Adipose tissue (tissue), 3 donors: ENCODE results near the gene IL1RAPL2. TPM values are rescaled to one million over a fixed set of nuclear protein-coding genes. Genes with fewer than 3 reads are reported as not detected.
"Not testable (repeated sequence)": the region's sequence is repeated elsewhere in the genome, so short reads cannot be mapped to it uniquely, and the experiment has no call there.

ENCODE experiments used
- H3K27ac ChIP-seq: one replicate; pipeline ENCODE4 v1.5.1; 2013; ENCODE audit warnings: low read depth, low read length
- WGBS, 3 donors: extraction: QIAGEN DNeasy Blood & Tissue Kit; methylation state at CpG; one replicate each; pipeline ENCODE4 v1.1.7; 2013; 5-methylcytosine and 5-hydroxymethylcytosine counted together
- polyA plus RNA-seq, 3 donors: library from polyadenylated mRNA; stranded (reverse); fragments of 200-250 nt; gene quantifications; one replicate each; pipeline ENCODE4 v1.2.3, GENCODE V29; 2013
- donor health status: healthy with polysubstance abuse.
- donor health status: Bipolar disorder and iron deficiency.
- donor health status: healthy.

The IL1RAPL2 gene
- polyA plus RNA-seq, 3 donors = not detected

DNA sequence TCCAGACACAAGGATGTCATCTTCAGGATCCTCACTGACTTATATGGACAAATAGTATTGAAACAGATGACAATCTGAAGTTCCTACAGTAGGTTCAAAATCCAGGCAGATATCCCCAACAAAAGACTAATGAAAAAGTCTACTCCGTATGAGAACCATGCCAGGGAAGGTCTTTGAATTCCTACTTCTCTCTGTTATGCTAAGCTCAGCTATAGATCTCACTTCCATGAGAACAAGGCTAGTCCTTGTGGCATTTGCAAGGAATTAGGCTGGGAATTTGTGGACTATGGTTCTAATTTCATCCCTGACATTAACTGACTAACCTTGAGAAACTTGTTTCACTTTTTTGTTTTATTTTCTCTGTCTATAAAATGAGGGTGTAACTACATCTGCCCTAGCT lies 229.8 kb downstream of the IL1RAPL2 start:
- 26 to 33% (median 31%) methylated on average over 1 of the region's 1 CpG for WGBS, 3 donors

DNA sequence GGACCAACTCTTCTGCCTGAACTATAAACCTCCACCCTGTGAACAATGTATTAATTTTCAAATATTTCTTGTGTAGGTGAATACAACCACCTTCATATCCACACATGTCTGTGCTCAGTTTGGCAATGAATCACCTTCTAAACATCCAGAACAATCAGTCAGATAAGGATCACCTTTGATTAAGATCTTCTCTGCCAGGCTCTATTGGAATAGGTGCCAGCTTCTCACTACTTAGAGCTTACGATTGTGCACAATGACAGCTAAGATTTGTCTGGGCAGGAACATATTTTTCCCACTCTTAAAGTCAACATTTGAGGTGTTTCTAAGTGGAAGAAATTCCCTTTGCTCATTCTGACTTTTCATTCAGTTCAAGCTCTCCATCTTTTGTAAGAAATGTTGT lies 237.2 kb downstream of the IL1RAPL2 start:
- 61 to 81% (median 74%) methylated on average over 1 of the region's 1 CpG for WGBS, 3 donors
- no peak overlapping the region for H3K27ac ChIP-seq

More for the DNA sequence above, 229.8 kb downstream of the IL1RAPL2 start:
- H3K27ac ChIP-seq = no peak overlapping the region

DNA sequence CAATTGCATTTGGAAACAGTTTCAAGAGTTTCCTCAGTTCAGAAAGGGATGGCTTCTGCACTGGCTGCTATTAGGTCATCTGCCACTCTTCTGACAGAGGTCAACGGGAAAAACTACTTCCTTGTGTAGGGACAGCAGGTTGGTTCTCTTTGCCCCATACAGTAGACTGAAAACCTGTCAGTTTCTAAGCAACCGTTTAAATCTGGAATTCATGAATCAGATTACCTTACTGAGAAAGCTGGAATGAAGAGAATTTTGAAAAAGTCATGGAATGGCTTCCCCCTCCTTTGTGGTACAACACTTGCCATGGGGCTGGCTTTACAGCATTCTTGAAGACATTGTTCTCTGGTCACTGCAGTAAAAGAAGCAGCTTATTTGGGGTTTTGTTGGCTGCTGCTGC lies 240.3 kb downstream of the IL1RAPL2 start:
- 33 to 66% (median 54%) methylated on average over 2 of the region's 2 CpGs for WGBS, 3 donors

DNA sequence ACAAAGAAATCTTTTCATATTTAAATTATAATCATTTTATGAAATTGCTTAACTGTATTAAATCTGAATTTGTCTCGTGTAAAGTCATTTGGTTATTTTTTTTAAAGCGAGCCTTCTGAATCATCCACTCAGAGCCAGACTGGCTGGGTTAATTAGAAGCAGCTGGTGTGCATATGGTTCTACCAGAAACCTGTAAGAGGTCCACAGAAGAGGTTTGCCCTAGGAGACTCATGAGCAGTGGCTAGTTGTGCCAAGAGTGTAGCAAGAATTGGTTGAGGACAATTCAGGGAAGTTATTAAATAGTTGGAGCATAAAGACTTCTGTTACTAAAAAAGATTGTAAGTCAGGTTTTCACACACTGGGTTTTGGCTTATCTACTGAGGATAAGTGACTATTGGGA lies 267.4 kb downstream of the IL1RAPL2 start:
- WGBS, 3 donors = 51 to 71% (median 63%) methylated on average over 2 of the region's 2 CpGs
- no peak overlapping the region for H3K27ac ChIP-seq

More for the DNA sequence above, 240.3 kb downstream of the IL1RAPL2 start:
- H3K27ac ChIP-seq = no peak overlapping the region

DNA sequence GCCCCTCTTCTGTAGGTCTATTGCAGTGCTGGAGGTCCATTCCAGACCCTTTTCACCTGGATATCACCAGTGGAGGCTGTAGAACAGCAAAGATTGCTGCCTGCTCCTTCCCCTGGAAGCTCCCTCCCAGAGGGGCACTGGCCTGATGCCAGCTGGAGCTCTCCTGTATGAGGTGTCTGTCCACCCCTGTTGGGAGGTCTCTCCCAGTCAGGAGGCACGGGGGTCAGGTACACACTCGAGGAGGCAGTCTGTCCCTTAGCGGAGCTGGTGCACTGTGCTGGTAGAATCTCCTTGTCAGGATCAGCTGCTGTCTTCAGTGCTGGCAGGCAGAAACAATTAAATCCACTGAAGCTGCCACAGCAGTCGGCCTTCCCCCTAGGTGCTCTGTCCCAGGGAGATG lies 276.6 kb downstream of the IL1RAPL2 start:
- H3K27ac ChIP-seq = no peak overlapping the region
- WGBS, 3 donors = 62 to 78% (median 70%) methylated on average over 2 to 4 of the region's 4 CpGs

DNA sequence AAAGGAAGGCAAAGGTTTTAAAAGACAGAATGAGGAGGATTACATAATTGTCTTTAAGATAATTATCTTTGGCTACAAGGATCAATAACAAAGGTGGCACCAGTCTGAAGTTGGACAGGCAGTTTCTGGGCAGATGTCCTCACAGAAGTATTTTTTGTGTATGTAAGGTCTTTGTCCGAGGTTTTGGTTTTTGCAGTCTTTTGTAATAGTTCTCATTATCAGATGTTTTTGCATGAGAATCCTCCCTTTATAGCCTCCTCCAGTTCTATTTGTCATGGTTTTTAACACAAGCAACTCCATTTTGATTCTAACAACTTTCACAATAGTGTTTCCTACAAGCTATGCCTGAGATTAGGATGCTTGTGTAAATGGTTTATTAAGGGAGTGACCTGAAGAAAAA lies 286.2 kb downstream of the IL1RAPL2 start:
- no peak overlapping the region for H3K27ac ChIP-seq
- 71 to 94% (median 75%) methylated on average over 1 of the region's 1 CpG for WGBS, 3 donors

DNA sequence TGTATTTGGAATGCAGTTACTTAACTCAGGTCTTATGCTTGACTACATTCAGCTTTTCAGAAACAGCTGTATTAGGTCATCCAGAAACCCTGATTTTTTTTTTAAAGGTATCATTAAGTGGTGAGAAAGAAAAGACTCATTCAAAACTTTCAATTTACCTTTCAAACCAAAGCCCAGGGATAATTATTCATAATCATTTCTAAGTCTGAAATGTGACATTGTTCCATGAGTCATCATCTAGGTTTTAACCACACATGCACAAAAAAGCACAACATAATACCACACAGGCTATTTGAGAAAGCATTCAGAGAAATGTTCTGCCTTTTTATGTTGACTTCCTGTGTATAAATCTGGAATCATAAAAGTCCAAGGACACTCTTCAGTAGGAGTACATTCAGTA lies 288.2 kb downstream of the IL1RAPL2 start:
- H3K27ac ChIP-seq = no peak overlapping the region

DNA sequence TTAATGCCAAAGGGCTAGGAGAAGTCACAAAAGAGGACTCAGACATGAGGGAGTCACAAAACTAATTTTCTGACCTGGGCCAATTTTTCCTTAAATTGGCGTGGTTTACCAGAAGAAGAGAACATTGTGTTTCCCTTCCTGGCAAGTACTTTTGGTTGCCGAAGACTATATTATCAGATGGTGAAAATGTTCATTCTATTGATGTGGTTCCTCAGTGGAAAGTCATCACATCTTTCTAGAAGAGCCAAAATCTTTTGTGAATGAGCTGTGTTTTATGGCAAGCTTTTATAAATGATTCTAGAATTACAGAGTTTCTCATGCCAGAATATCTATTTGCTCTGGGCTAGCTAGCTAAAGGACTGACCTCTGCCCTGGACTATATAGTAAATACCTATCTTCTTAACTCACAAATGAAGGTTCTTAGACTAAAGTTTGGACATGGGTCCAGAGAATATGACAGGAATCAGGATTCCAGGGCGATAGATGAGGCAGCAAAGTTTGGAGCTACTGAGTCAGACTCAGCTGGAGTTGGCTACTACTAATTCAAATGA lies 288.9 kb downstream of the IL1RAPL2 start:
- 50 to 61% (median 56%) methylated on average over 3 of the region's 3 CpGs for WGBS, 3 donors
- H3K27ac ChIP-seq = no peak overlapping the region

DNA sequence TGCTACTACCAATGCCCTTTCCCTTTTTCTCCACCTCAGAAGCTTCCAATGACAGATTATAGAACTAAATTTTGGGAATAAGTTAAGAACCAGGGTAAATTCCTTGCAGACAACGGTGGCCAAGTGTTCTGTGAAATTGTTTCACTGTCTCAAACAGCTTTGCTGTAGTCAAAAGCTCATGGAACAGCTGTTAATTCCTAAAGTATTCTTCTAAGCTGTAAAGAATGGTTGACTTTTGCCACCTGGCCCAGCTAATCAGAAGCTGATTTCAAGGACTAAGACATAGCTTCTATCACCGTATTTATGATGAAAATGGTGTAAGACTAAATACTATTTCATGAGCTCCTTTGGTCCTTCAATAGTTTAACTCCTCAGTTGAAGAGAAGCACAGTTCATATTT lies 297.5 kb downstream of the IL1RAPL2 start:
- 41 to 53% (median 50%) methylated on average over 2 of the region's 2 CpGs for WGBS, 3 donors
- no peak overlapping the region for H3K27ac ChIP-seq

DNA sequence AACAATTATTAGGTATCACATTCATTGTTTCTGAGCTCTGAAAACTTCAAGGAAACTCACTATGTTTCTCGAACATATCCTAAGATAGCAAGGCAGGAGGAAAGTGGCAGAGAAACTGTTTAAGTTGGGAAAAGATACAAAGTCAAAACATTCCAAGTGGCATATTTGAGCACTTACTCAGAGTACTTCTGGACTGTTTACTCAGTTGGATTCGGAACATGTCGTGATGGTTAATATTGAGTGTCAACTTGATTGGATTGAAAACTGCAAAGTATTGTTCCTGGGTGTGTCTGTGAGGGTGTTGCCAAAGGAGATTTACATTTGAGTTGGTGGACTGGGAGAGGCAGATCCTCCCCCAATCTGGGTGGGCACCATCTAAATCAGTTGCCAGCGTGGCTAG lies 298.3 kb downstream of the IL1RAPL2 start:
- WGBS, 3 donors = 65 to 81% (median 74%) methylated on average over 4 of the region's 4 CpGs
- H3K27ac ChIP-seq = no peak overlapping the region

DNA sequence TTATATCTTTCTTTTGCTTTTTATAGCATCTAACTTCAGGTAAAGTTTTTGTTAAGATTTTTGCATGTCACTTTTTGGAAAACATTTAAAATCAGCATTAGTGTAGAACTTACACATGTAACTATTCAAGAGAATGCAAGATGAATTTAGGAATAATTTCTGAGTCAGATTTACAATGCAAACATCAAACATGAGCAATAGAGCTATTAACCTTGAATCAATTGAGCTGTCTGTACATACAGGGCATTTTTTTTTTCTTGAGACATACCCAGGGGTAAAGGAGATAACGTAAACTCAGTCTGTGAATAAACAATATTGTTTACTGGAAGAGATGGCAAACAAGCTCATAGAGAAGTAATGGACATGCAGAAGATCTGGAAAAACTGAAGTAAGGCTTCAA lies 311.5 kb downstream of the IL1RAPL2 start:
- H3K27ac ChIP-seq = no peak overlapping the region
- 43 to 94% (median 67%) methylated on average over 1 of the region's 1 CpG for WGBS, 3 donors

DNA sequence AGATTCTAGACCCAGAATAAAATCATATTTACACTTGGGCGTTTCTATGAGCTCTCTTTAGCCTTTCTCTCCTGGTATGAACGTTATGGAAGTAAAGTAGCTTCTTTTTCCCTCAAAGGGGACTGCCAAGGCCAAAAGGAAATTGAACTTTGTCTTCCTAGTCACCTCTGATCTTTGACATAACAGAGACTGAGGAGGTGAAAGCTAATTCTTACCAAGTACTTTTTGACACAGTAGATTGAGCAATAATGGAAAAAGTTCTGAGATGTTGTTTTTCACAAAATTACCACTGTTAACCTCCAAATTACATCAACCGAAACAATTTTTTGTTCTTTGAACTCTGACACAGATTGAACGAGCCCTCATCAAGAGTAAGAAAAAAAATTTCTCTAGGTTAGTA lies 336.1 kb downstream of the IL1RAPL2 start:
- no peak overlapping the region for H3K27ac ChIP-seq
- WGBS, 3 donors = 47 to 67% (median 66%) methylated on average over 4 of the region's 4 CpGs

DNA sequence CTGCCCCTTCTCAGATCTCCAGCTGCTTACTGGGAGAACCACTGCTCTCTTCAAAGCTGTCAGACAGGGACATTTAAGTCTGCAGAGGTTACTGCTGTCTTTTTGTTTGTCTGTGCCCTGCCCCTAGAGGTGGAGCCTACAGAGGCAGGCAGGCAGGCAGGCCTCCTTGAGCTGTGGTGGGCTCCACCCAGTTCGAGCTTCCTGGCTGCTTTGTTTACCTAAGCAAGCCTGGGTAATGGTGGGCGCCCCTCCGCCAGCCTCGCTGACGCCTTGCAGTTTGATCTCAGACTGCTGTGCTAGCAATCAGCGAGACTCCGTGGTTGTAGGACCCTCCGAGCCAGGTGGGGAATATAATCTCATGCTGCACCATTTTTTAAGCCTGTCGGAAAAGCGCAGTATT lies 343.7 kb downstream of the IL1RAPL2 start:
- not testable (repeated sequence) for H3K27ac ChIP-seq
- 23 to 30% (median 25%) methylated on average over 9 to 10 of the region's 10 CpGs for WGBS, 3 donors

DNA sequence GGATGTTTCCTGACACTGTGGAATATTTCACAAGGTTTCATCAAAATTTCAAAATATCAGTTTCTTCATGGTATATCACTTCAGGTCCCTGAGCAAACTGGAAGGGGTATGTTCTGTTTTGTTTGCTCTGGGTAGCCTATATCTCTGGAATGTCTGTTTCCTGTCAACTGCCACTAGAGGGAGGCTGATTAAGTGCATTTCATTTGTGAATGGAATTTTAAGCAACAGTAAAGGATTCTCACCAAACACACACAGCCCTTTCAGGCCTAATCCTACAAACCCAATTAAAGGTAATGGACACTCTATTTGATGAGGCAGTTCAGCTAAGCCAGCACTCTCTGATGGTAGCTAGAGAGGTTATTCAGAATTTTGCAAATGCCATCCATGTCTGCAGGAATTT lies 347.3 kb downstream of the IL1RAPL2 start:
- no peak overlapping the region for H3K27ac ChIP-seq

DNA sequence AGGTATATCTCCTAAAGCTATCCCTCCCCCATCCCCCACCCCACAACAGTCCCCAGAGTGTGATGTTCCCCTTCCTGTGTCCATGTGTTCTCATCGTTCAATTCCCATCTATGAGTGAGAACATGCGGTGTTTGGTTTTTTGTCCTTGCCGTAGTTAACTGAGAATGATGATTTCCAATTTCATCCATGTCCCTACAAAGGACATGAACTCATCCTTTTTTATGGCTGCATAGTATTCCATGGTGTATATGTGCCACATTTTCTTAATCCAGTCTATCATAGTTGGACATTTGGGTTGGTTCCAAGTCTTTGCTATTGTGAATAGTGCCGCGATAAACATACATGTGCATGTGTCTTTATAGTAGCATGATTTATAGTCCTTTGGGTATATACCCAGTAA lies 348.7 kb downstream of the IL1RAPL2 start:
- H3K27ac ChIP-seq = not testable (repeated sequence)
- 77 to 98% (median 93%) methylated on average over 3 to 5 of the region's 5 CpGs for WGBS, 3 donors

DNA sequence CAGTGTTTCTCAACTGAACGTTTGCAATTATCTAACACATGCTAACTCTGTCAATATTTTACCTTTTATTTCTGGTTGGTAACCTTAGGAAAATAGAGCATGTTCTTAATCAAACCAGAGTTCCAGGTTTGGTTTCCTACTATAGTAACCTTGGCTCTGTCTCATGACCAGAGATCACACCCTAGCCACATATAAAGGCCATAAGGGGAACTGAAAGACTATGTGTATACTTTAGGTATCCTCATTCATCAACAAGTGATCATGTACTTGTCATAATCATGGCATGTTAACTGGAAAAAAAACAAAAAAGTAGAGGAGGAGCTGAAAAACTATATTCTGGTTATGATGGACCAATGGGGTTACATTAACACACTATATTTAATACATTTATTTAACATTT lies 352.1 kb downstream of the IL1RAPL2 start:
- no peak overlapping the region for H3K27ac ChIP-seq
- WGBS, 3 donors = 35 to 73% (median 45%) methylated on average over 1 of the region's 1 CpG

DNA sequence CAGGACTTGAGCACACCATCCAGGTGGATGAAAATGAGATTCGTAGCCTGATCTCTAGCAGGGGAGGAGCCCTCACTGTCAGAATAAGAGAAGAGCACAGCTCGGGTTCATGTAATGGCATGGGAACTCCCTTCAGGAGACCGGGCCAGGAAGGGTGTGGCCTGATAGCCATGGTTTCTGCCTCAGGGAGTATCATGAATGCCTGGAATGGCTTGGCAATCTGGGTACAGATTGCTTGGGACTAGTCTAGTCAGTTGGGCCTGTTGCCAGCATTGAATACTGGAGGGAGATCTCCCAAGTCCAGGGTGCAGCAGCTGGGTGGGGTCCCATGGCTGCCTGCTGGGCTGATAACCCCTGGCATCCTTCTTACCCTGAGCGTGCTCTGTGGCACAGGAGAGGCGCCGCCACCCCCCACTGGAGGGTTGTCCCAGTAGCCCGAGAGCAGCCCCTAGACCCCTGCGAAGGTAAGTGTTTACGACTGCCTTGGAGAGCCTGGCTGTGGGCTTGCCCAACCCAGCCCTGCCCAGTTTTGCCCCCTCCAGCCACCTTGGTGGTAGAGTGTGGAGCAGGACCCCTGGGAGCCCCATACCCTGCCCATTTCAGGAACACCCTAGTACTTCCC lies 355.7 kb downstream of the IL1RAPL2 start:
- 85 to 87% (median 87%) methylated on average over 4 to 9 of the region's 9 CpGs for WGBS, 3 donors
- H3K27ac ChIP-seq = no peak overlapping the region

DNA sequence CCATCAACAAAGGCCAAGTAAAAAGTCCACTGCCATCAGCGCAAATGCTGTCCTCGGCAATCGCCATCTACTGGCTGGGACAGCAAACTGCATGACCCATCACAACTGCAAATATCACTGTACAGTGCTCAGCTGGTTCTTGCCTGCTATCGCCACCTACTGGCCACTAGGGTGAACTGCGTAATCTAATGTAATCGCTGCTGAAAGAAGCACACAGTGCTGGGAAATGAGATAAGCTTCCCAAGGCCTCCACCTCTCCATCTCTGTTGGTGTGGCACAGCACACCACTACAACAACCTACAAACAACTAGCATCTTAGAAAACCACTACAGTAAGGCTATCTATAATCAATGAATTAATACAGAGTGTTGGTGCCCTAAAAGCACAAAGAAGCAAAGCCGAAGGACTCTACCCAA lies 356.2 kb downstream of the IL1RAPL2 start:
- 17 to 24% (median 18%) methylated on average over 7 of the region's 7 CpGs for WGBS, 3 donors

DNA sequence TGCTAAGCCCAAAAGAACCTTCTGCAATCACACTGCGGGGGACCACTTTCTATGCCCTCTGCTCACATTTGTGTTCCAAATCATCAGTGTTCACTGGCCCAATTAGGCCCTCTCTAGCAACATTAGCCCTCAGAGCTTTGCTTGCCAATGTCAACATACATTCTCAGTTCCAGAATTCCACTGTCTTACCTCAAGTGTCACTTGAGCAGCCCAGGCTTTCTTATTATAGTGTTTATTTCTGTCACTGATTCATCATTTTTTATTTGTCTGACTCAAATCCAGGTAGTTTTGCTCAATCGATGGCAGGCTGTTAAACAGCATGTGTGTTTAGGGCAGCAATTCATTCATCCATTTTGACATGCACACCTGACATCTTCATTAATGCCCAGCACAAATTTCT lies 363.3 kb downstream of the IL1RAPL2 start:
- H3K27ac ChIP-seq = no peak overlapping the region
- WGBS, 3 donors = 59 to 77% (median 76%) methylated on average over 2 of the region's 2 CpGs

More for the DNA sequence above, 356.2 kb downstream of the IL1RAPL2 start:
- H3K27ac ChIP-seq = no peak overlapping the region

DNA sequence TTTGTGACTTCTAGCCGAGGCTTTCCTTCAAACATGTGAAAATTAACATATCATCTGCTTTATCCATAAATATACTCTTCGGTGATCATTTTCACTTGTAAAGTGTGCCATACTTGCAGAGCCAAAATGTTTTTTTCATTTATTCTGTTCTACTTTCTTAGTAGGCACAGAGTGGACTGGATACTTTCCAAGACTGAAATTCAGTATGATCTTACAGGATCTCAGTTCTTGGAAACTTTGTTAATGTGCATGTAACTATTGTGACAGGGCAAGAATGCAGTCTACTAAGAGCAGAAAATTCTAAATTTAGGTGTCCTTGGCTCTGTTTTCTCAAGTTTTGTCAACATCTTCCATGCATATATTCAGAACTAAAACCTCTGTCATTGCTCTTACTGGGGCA lies 369.6 kb downstream of the IL1RAPL2 start:
- no peak overlapping the region for H3K27ac ChIP-seq
- whole genome bisulfite sequencing, 3 donors = 66 to 78% (median 77%) methylated on average over 2 of the region's 2 CpGs

DNA sequence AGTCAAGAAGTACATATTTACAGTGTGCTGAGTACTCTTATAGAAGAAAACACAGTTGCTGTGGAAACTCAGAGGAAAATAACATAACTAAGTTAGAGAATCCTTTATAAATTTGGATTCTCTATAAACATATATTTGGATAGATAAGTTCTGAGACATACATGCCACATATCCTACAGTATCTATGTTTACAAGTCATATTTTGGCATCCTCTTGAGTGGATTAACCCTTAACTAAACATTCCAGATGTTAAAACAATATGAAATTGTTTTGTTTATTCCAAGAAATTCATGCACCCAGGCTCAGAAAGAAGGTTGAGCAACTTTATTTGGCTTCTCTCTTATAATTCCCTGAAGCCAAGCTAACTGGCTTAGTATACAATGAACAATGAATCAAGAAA lies 387.3 kb downstream of the IL1RAPL2 start:
- H3K27ac ChIP-seq = no peak overlapping the region
